ENCODE results near the gene IGF1.

IGF1 gene

GRCh38 chr12:102480406-102480805 lies at the start of gene IGF1:
TSS of gene IGF1 (minus strand) at chr12:102480563. CDS start at chr12:102480381, 182 bp downstream.
- ATAC-seq (no peak), DNase-seq (no peak)
- Mint-ChIP-seq H3K4me3 (no peak within 1 kb of the TSS), H3K27me3 (peaks cover 5% of the 10 kb centered on the region), H3K36me3 (ENCODE audit: low read depth) (no peaks in the 10 kb centered on the region), H3K9me3 (no peaks in the 10 kb centered on the region), H3K4me1 (peaks cover 50% of the 10 kb centered on the region), H3K27ac (no peak within 1 kb of the TSS)

GRCh38 chr12:102528111-102528510 lies 47.7 kb upstream of the IGF1 start:
- H3K36me3 Mint-ChIP-seq (ENCODE audit: low read depth) = no peaks in the 10 kb centered on the region
- ATAC-seq (no peak), DNase-seq (no peak)
- H3K27me3 Mint-ChIP-seq = peaks cover 6% of the 10 kb centered on the region
- H3K4me3 Mint-ChIP-seq = no peak overlapping the region
- no peaks in the 10 kb centered on the region for H3K4me1 Mint-ChIP-seq
- no peak overlapping the region for H3K27ac Mint-ChIP-seq
- no peaks in the 10 kb centered on the region for H3K9me3 Mint-ChIP-seq

- Mint-ChIP-seq H3K36me3 (ENCODE audit: low read depth) (no peaks in the 10 kb centered on the region), H3K4me3 (no peak overlapping the region), H3K4me1 (no peaks in the 10 kb centered on the region), H3K27ac (no peak overlapping the region), H3K27me3 (peaks cover 8% of the 10 kb centered on the region), H3K9me3 (no peaks in the 10 kb centered on the region)
- DNase-seq (no peak), ATAC-seq (no peak)
Measured at GRCh38 chr12:102527171-102527720, 46.9 kb upstream of the IGF1 start.

DNA sequence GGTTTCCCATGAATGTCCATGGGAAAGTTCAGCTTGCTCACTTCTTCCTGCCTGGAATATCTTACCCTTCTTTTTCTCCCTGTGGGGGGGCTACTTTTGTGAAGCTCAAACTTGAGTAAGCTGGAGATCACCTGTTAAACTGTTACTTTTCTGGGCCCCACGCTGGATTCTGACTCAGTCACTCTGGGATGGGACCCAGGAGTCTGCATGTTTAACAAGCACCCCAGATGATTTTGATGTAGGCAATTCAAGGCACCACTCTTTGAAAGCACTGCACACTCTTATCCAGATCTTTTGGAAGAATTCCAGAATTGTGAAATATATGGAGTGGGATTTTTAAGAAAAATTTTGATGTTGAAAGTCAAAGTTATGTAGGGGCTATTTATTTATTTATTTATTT lies 46.3 kb upstream of the IGF1 start:
- Mint-ChIP-seq H3K9me3 (no peaks in the 10 kb centered on the region), H3K27ac (no peak overlapping the region), H3K4me1 (no peaks in the 10 kb centered on the region), H3K4me3 (no peak overlapping the region), H3K36me3 (ENCODE audit: low read depth) (no peaks in the 10 kb centered on the region), H3K27me3 (peaks cover 8% of the 10 kb centered on the region)
- ATAC-seq = no peak
- DNase-seq = no peak

GRCh38 chr12:102522768-102523167 lies 42.4 kb upstream of the IGF1 start:
- H3K4me3 Mint-ChIP-seq = no peak overlapping the region
- ATAC-seq (no peak), DNase-seq (no peak)
- no peaks in the 10 kb centered on the region for H3K4me1 Mint-ChIP-seq
- H3K36me3 Mint-ChIP-seq (ENCODE audit: low read depth) = no peaks in the 10 kb centered on the region
- no peaks in the 10 kb centered on the region for H3K9me3 Mint-ChIP-seq
- no peak overlapping the region for H3K27ac Mint-ChIP-seq
- peaks cover 6% of the 10 kb centered on the region for H3K27me3 Mint-ChIP-seq

DNA sequence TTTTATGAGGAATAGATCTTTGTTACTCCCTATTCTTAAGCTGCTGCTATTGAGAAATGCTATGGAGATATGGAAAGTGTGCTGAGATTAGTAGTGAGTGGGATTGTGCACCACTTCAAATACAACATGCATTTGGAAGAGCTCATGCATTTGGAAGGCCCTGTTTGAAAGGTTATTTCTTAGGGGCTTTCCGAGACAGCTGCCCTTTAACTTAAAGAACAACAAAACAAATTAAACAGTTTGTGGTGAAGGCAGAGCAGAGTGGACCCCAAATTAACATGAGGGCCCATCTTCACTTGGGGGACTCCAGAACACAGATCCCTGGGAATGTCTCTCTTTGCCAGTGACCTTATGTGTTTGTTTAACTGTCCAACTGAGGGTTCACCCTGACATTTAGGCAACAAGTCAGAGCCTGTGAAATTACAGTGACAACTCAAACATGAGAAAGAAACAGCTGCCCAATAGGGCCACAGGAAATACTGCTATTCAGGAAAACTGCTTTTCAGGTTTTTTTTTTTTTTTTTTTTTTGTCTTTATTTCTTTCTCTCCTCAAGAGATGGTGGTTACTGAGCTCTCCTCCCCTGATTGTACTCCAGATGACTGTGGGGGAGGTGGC lies 41.4 kb upstream of the IGF1 start:
- Mint-ChIP-seq H3K27me3 (peaks cover 6% of the 10 kb centered on the region), H3K4me1 (no peaks in the 10 kb centered on the region), H3K9me3 (no peaks in the 10 kb centered on the region), H3K27ac (no peak overlapping the region), H3K4me3 (no peak overlapping the region), H3K36me3 (ENCODE audit: low read depth) (no peaks in the 10 kb centered on the region)
- DNase-seq (no peak), ATAC-seq (no peak)

- Mint-ChIP-seq H3K4me3 (no peak overlapping the region), H3K27ac (no peak overlapping the region), H3K4me1 (no peaks in the 10 kb centered on the region), H3K27me3 (peaks cover 6% of the 10 kb centered on the region), H3K9me3 (no peaks in the 10 kb centered on the region), H3K36me3 (ENCODE audit: low read depth) (no peaks in the 10 kb centered on the region)
- ATAC-seq (no peak), DNase-seq (no peak)
Measured at GRCh38 chr12:102518871-102519270, 38.5 kb upstream of the IGF1 start.

GRCh38 chr12:102514696-102515095 lies 34.3 kb upstream of the IGF1 start:
- DNase-seq = no peak
- H3K36me3 Mint-ChIP-seq (ENCODE audit: low read depth) = no peaks in the 10 kb centered on the region
- H3K4me3 Mint-ChIP-seq = no peak overlapping the region
- ATAC-seq = no peak
- no peak overlapping the region for H3K27ac Mint-ChIP-seq
- peaks cover 3% of the 10 kb centered on the region for H3K27me3 Mint-ChIP-seq
- H3K4me1 Mint-ChIP-seq = no peaks in the 10 kb centered on the region
- no peaks in the 10 kb centered on the region for H3K9me3 Mint-ChIP-seq

DNA sequence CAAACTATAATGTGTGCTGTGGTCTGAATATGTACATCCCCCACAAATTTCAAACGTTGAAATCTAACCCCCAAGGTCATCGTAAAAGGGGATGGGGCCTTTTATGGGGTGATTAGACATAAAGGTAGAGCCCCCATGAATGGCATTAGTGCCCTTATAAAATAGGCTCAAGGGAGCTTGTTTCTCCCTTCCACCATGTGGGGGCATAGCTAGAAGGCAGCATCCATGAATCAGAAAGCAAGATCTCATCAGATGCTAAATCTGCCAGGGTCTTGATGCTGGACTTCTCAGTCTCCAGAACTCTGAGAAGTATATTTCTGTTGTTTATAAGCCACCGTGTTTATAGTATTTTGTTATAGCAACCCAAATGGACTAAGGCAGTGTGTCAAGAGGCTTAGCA lies 33.4 kb upstream of the IGF1 start:
- no peaks in the 10 kb centered on the region for H3K36me3 Mint-ChIP-seq (ENCODE audit: low read depth)
- peaks cover 3% of the 10 kb centered on the region for H3K27me3 Mint-ChIP-seq
- no peak for ATAC-seq
- H3K4me3 Mint-ChIP-seq = no peak overlapping the region
- no peaks in the 10 kb centered on the region for H3K4me1 Mint-ChIP-seq
- H3K9me3 Mint-ChIP-seq = no peaks in the 10 kb centered on the region
- no peak for DNase-seq
- no peak overlapping the region for H3K27ac Mint-ChIP-seq

DNA sequence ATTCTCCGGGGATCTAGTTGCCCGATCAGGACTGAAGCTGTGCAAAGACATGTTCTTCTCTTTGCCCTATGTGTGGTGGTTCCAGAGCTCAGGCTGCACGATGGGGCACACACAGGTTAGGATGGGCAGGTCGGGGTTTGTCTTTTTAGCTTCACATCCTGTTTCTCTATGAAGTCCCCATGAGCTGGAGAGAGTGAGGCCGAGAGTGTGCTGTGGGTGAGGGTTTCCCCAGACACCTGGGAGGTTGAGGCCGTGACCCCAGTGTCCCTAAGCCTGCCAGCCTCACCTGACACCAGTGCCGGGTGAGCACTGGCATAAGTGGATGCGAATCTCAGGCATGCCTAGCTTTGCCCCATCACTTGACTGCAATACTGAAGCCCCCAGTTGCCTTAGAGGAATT lies 32.9 kb upstream of the IGF1 start:
- ATAC-seq (no peak), DNase-seq (no peak)
- no peaks in the 10 kb centered on the region for H3K4me1 Mint-ChIP-seq
- H3K27ac Mint-ChIP-seq = no peak overlapping the region
- H3K27me3 Mint-ChIP-seq = peaks cover 3% of the 10 kb centered on the region
- no peaks in the 10 kb centered on the region for H3K36me3 Mint-ChIP-seq (ENCODE audit: low read depth)
- no peaks in the 10 kb centered on the region for H3K9me3 Mint-ChIP-seq
- H3K4me3 Mint-ChIP-seq = no peak overlapping the region

- DNase-seq (no peak), ATAC-seq (no peak)
- H3K36me3 Mint-ChIP-seq (ENCODE audit: low read depth) = no peaks in the 10 kb centered on the region
- H3K4me1 Mint-ChIP-seq = no peaks in the 10 kb centered on the region
- H3K27me3 Mint-ChIP-seq = peaks cover 3% of the 10 kb centered on the region
- H3K27ac Mint-ChIP-seq = no peak overlapping the region
- peaks cover 2% of the 10 kb centered on the region for H3K9me3 Mint-ChIP-seq
- no peak overlapping the region for H3K4me3 Mint-ChIP-seq
Measured at GRCh38 chr12:102512523-102512922, 32.2 kb upstream of the IGF1 start.

DNA sequence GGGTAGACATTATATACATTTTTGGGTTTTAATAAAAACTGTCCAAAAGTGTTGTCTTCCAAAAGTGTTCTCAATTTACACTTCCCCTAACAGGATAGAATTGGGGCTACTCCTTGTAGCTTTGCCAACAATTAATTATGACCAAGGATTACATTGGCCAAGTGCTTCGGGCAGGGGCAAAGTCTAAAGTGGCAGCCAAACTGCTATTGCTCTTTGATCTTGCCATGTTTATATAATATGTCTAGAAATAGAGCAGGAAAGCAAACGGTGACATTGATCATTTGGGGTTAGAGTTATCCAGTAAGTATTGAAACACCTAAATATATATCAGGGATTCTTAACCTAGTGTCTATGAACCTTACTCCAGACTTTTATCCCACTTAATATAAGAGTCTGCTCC lies 31.2 kb upstream of the IGF1 start:
- no peak overlapping the region for H3K4me3 Mint-ChIP-seq

GRCh38 chr12:102510463-102510862 lies 30.1 kb upstream of the IGF1 start:
- no peaks in the 10 kb centered on the region for H3K4me1 Mint-ChIP-seq
- peaks cover 3% of the 10 kb centered on the region for H3K27me3 Mint-ChIP-seq
- peaks cover 5% of the 10 kb centered on the region for H3K9me3 Mint-ChIP-seq
- no peak overlapping the region for H3K27ac Mint-ChIP-seq
- no peak for DNase-seq
- no peak for ATAC-seq
- H3K4me3 Mint-ChIP-seq = no peak overlapping the region
- no peaks in the 10 kb centered on the region for H3K36me3 Mint-ChIP-seq (ENCODE audit: low read depth)

More for the DNA sequence above, 31.2 kb upstream of the IGF1 start:
- H3K4me1 Mint-ChIP-seq = no peaks in the 10 kb centered on the region
- H3K36me3 Mint-ChIP-seq (ENCODE audit: low read depth) = no peaks in the 10 kb centered on the region
- peaks cover 3% of the 10 kb centered on the region for H3K27me3 Mint-ChIP-seq
- DNase-seq (no peak), ATAC-seq (no peak)
- H3K27ac Mint-ChIP-seq = no peak overlapping the region
- H3K9me3 Mint-ChIP-seq = peaks cover 5% of the 10 kb centered on the region

GRCh38 chr12:102510031-102510430 lies 29.7 kb upstream of the IGF1 start:
- Mint-ChIP-seq H3K4me1 (no peaks in the 10 kb centered on the region), H3K27me3 (peaks cover 3% of the 10 kb centered on the region), H3K4me3 (no peak overlapping the region), H3K27ac (no peak overlapping the region), H3K9me3 (peaks cover 5% of the 10 kb centered on the region), H3K36me3 (ENCODE audit: low read depth) (no peaks in the 10 kb centered on the region)
- ATAC-seq (no peak), DNase-seq (no peak)

DNA sequence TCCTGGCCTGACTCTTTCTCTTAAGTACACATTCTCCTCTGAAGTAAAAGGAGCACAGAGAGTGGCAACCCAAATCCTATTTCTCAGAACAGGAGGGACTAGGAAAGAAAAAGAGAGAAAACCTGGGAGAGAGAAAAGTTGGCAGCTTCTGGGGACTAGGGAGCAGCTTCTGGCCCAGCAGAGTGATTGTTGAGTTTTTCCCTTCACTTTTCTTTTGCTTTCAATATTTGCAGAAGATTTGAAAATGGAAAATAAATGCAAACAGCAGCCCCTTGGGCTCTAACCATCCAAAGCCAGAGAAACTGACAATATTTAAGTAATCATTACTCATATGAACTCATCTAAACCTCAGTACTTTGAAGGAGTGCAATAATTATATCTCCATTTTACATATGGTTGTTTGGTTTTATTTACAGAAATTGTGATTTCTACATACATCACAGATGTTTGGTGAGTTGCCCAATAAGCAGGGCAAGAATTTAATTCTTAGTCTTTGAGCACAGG lies 28.8 kb upstream of the IGF1 start:
- Mint-ChIP-seq H3K4me3 (no peak overlapping the region), H3K27me3 (peaks cover 3% of the 10 kb centered on the region), H3K36me3 (ENCODE audit: low read depth) (no peaks in the 10 kb centered on the region), H3K4me1 (no peaks in the 10 kb centered on the region), H3K9me3 (peaks cover 5% of the 10 kb centered on the region), H3K27ac (no peak overlapping the region)
- DNase-seq = no peak
- no peak for ATAC-seq

- Mint-ChIP-seq H3K4me3 (no peak overlapping the region), H3K27ac (no peak overlapping the region), H3K4me1 (no peaks in the 10 kb centered on the region), H3K36me3 (ENCODE audit: low read depth) (no peaks in the 10 kb centered on the region), H3K9me3 (peaks cover 5% of the 10 kb centered on the region), H3K27me3 (peaks cover 3% of the 10 kb centered on the region)
- ATAC-seq (no peak), DNase-seq (no peak)
Measured at GRCh38 chr12:102508052-102508451, 27.7 kb upstream of the IGF1 start.

All from activated naive CD8-positive, alpha-beta T cell treated with anti-CD3 and anti-CD28 coated beads, Interleukin-2, amount 50 U/mL, for 24 hours (primary cell).